LHCN-M2 (cell line): ENCODE measurements around the gene SPRN. TPM values are rescaled to one million over a fixed set of nuclear protein-coding genes. Genes with fewer than 3 reads are reported as not detected.
"Not testable (repeated sequence)": the region's sequence is repeated elsewhere in the genome, so short reads cannot be mapped to it uniquely, and the experiment has no call there.

Experiments
- DNase-seq: peaks from one replicate; pipeline ENCODE4 v3.0.0-alpha.2; 2012; ENCODE audit warnings: low read depth
- polyA plus RNA-seq: library from polyadenylated mRNA; unstranded; fragments of >200 nt; gene quantifications from one replicate; pipeline ENCODE4 v1.2.1, GENCODE V29; 2012; ENCODE audit warnings: missing spikeins
- total RNA-seq: library from RNA; depleted of rRNA; stranded (reverse); fragments of >200 nt; gene quantifications from 2 replicates; pipeline ENCODE4 v1.2.3, GENCODE V29; 2014; rRNA removed

The SPRN gene
- total RNA-seq: 0.29 and 0.32 TPM in 2 replicates
- polyA plus RNA-seq: 1.3 TPM

- DNase-seq: not testable (repeated sequence)
Observed at GRCh38 chr10:133424601-133425000, at the start of gene SPRN. SPRN (minus strand) TSS chr10:133424625; CDS start chr10:133423681, 944 bp downstream.

GRCh38 chr10:133474027-133474426 lies 49.6 kb upstream of the SPRN start:
- DNase-seq: no peak

- DNase-seq: no peak
Observed at GRCh38 chr10:133473270-133473669, 48.8 kb upstream of the SPRN start.

GRCh38 chr10:133471300-133472109 lies 47.1 kb upstream of the SPRN start:
- DNase-seq: no peak

- not testable (repeated sequence) for DNase-seq
Observed at GRCh38 chr10:133469205-133469604, 44.8 kb upstream of the SPRN start.

- DNase-seq: no peak
Observed at GRCh38 chr10:133467286-133467911, 43.0 kb upstream of the SPRN start.

- no peak for DNase-seq
Observed at GRCh38 chr10:133466683-133467275, 42.4 kb upstream of the SPRN start.

GRCh38 chr10:133465950-133466474 lies 41.6 kb upstream of the SPRN start:
- DNase-seq: no peak

GRCh38 chr10:133465191-133465949 lies 40.9 kb upstream of the SPRN start:
- no peak for DNase-seq

GRCh38 chr10:133464582-133465031 lies 40.2 kb upstream of the SPRN start:
- DNase-seq: no peak

GRCh38 chr10:133462512-133463305 lies 38.3 kb upstream of the SPRN start:
- DNase-seq: no peak

- no peak for DNase-seq
Observed at GRCh38 chr10:133461841-133462240, 37.4 kb upstream of the SPRN start.

GRCh38 chr10:133461027-133461426 lies 36.6 kb upstream of the SPRN start:
- DNase-seq: no peak

GRCh38 chr10:133460208-133460769 lies 35.9 kb upstream of the SPRN start:
- no peak for DNase-seq

GRCh38 chr10:133459454-133460207 lies 35.2 kb upstream of the SPRN start:
- DNase-seq: no peak

- no peak for DNase-seq
Observed at GRCh38 chr10:133458710-133459453, 34.5 kb upstream of the SPRN start.

- DNase-seq: no peak
Observed at GRCh38 chr10:133458021-133458709, 33.7 kb upstream of the SPRN start.
